NCI-H748 treated with DMSO at 0.1 percent for 48 hours (cell line): ENCODE measurements around the gene CALCA.

Experiments
- DNase-seq: peaks from one replicate; lab custom pipeline; 2025; lab: John Stamatoyannopoulos, UW

The CALCA gene

GRCh38 chr11:14942745-14943144 is 29.4 kb downstream of the CALCA start:
- no peak for DNase-seq

GRCh38 chr11:14938936-14939335 is 33.2 kb downstream of the CALCA start:
- DNase-seq, result no peak

DNA sequence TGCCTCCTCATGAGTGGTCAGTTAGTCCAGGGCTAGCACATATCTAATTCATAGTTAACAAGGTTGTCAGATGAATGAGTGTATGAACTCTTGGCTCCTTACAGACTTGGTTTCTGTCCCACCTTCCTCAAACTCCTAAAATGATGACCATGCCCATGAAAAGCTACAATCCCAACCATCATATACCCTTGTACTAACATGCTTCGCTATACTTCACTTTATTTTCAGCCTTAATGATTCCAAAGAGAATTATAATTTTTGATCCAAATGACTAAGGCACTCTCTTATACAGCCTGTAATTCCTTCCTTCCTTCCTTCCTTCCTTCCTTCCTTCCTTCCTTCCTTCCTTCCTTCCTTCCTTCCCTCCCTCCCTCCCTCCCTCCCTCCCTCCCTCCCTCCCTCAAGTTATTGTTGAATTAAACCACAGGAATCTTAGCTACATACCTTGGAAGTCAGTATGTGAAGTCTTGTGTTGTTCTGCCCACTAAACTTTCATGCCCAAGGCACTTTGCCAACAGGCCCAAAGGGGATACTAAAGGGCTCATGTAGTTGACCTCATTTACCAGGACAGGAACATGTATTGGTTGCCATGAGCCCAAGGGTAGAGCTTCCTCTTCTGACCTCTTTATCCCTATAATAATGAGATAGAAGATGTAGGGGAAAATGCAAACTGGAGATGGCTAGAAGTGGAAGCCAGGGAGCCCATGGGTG is 37.4 kb downstream of the CALCA start:
- DNase-seq, result no peak

- DNase-seq, result no peak
Observed at GRCh38 chr11:14932447-14932846, 39.7 kb downstream of the CALCA start.

DNA sequence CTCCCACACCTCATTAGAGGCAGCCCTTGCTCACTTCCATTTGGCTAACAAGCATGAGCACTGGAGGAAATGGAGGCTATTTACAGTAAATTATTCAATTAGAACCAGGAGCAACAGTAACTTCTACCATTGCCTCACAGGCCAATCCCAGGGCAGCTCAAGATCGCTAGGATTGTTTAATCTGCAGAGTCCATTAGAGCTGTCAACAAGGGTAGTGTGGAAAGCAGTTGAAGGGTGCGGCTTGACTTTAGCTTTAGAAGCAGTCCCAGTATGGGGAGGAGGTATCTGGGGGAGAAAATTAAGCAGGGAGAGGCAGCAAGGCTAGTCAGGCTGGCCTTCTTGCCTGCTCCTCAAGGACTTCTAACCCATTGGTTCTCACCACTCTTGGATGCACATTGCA is 41.8 kb downstream of the CALCA start:
- no peak for DNase-seq

GRCh38 chr11:14927146-14927545 is 45.0 kb downstream of the CALCA start:
- DNase-seq, result no peak

DNA sequence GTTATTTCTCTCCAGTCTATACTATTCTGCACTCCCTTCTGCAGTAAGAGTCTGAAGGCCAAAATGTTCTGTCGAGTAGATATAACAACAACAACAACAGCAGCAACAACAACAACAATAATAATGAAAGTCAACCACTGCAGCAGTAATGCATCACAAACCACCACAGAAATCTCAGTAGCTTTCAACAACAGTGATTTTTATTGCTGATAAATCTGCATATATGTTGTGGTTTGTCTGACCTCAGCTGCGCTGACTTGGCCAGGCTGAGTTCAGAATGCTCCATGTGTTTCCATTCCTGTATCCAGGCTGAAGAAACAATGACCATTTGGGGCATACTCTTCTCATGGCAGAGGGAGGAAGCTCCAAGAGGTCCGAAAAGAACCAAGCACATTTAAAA is 47.8 kb downstream of the CALCA start:
- no peak for DNase-seq
